ENCODE results near the gene CDC5L. TPM values are rescaled to one million over a fixed set of nuclear protein-coding genes. Genes with fewer than 3 reads are reported as not detected.

CDC5L gene
- total RNA-seq, 1 donor from 2014 or later = 20.0 TPM

DNA sequence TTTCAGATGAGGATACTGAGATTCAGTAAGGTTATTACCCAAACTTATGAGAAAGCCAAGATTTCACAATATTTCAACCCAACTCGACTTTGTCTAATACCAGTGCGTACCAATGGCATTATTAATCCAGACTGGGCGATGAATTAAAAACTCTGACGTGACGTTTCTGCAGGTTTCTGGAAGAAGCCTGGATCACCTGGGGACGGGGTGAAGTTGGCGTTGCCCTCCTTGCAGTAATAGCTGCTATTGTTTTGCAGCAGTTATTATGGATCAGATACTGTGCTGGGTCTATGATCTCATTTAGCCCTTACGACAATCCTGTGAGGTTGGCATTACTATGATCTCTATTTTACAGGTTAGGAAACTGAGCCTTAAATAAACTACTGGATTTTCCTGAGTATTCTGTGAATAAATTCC is 569 bp upstream of the CDC5L start:
- Histone ChIP-seq H3K36me3 (peaks cover 15% of the 10 kb centered on the region), H3K9me3 (replicated peaks) (no peaks in the 10 kb centered on the region), H3K27ac (replicated peaks) (peak overlapping the region; percentile 97), H3K4me3 (peak overlapping the region; percentile 86), H3K4me1 (peaks cover 46% of the 10 kb centered on the region), H3K27me3 (ENCODE audit: low read depth) (no peaks in the 10 kb centered on the region)
- DNase-seq = no peak
- TF ChIP-seq, protein P1, sequence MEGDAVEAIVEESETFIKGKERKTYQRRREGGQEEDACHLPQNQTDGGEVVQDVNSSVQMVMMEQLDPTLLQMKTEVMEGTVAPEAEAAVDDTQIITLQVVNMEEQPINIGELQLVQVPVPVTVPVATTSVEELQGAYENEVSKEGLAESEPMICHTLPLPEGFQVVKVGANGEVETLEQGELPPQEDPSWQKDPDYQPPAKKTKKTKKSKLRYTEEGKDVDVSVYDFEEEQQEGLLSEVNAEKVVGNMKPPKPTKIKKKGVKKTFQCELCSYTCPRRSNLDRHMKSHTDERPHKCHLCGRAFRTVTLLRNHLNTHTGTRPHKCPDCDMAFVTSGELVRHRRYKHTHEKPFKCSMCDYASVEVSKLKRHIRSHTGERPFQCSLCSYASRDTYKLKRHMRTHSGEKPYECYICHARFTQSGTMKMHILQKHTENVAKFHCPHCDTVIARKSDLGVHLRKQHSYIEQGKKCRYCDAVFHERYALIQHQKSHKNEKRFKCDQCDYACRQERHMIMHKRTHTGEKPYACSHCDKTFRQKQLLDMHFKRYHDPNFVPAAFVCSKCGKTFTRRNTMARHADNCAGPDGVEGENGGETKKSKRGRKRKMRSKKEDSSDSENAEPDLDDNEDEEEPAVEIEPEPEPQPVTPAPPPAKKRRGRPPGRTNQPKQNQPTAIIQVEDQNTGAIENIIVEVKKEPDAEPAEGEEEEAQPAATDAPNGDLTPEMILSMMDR (IDR thresholded peaks at IDR 0.05; ENCODE audit: borderline replicate concordance) = no peak
- intact Hi-C loops (cut with micrococcal nuclease) = no loop called here

DNA sequence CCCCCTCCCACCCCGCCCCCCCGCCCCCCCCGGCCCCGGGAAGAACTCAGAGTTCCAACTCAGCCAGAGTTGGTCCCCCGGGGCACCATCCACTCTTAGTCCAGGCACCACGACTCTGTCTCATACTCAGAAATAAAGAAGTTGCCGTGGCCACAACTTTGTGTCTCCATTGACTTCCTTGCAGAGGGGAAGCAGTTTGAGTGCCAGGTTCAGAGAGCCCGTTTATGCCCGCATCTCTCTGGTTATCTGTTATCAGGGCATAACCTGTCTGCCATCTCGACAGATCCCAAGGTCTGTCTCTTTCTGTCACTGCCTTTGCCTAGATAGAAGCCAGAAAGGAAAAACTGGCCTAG is 605 bp downstream of the CDC5L start:
- Histone ChIP-seq H3K4me3 (peak overlapping the region; percentile 86), H3K36me3 (peaks cover 26% of the 10 kb centered on the region), H3K4me1 (peaks cover 46% of the 10 kb centered on the region), H3K27me3 (ENCODE audit: low read depth) (no peaks in the 10 kb centered on the region), H3K27ac (replicated peaks) (peak overlapping the region; percentile 97), H3K9me3 (replicated peaks) (no peaks in the 10 kb centered on the region)
- intact Hi-C loops (cut with micrococcal nuclease) = no loop called here
- TF ChIP-seq, protein P1 (IDR thresholded peaks at IDR 0.05; ENCODE audit: borderline replicate concordance) = no peak
- DNase-seq = no peak

DNA sequence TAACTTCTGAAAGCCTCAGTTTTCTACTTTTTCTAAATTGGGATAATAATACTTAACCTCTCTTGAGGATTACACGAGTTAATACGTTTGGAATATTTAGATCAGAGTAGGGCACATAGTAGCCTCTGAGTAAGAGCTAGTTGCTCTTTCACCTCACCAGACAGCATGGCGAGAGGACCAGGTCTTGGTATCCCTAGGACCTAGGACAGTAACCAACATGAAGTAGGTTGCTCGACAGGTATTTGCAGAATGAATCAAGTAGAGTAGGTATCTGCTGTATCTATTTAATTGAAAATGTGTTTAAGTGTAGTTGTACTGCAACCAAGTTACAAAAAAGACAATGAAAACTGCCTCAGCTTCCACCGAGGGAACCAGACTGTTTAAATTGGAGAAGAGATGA is 1.4 kb downstream of the CDC5L start:
- Histone ChIP-seq H3K36me3 (peaks cover 34% of the 10 kb centered on the region), H3K27me3 (ENCODE audit: low read depth) (no peaks in the 10 kb centered on the region), H3K9me3 (replicated peaks) (no peaks in the 10 kb centered on the region), H3K4me3 (peak overlapping the region; percentile 86), H3K4me1 (peaks cover 46% of the 10 kb centered on the region), H3K27ac (replicated peaks) (peak overlapping the region; percentile 97)
- TF ChIP-seq, protein P1 (IDR thresholded peaks at IDR 0.05; ENCODE audit: borderline replicate concordance) = no peak
- intact Hi-C loops (cut with micrococcal nuclease) = no loop called here
- no peak for DNase-seq

DNA sequence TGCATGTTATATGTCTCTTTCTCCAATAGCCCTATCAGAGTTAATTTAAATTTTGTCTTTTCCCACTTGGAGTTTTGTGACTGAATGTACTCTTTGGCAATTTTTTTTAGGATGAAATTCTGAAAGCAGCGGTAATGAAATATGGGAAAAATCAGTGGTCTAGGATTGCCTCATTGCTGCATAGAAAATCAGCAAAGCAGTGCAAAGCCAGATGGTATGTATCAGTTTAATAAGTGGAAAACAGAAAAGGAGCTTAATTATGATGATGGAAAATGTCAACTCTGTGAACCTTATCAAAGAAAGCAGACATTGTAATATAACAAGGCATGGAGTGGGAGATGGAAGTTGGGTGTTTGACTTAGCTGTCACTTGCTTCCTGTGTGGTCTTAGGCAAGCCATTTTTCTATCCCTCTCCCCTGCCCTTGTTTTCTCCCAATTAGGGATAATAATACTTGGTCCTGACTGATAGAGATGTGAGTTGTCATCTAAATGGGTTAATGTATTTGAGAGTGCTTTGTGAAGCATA is 2.7 kb downstream of the CDC5L start:
- TF ChIP-seq, protein P1 (IDR thresholded peaks at IDR 0.05; ENCODE audit: borderline replicate concordance) = no peak
- DNase-seq = no peak
- no peak overlapping the region for H3K27ac ChIP-seq (replicated peaks)
- H3K36me3 ChIP-seq = peaks cover 47% of the 10 kb centered on the region
- intact Hi-C loops (cut with micrococcal nuclease) = no loop called here
- H3K27me3 ChIP-seq (ENCODE audit: low read depth) = no peaks in the 10 kb centered on the region
- no peak overlapping the region for H3K4me3 ChIP-seq
- H3K4me1 ChIP-seq = peaks cover 48% of the 10 kb centered on the region
- no peaks in the 10 kb centered on the region for H3K9me3 ChIP-seq (replicated peaks)

DNA sequence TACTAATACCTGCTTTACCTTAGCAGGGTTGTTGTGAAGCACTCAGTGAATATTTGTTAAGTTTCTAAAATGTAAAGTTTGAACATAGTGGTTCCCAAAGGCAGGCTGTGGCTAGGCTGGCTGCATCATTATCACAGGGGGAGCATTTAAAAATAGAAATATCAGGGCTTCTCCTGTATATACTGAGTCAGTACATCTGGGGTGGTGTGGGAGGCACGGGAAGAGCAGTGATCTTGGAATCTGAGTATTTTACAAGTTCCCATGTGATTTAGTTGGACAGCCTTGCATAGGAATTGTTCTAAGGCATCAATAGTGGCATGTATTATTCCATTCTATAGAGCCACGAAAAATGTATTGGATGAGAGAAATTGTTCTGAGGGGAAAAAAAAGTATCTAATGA is 8.0 kb downstream of the CDC5L start:
- TF ChIP-seq, protein P1 (IDR thresholded peaks at IDR 0.05; ENCODE audit: borderline replicate concordance) = no peak
- Histone ChIP-seq H3K4me1 (peaks cover 42% of the 10 kb centered on the region), H3K9me3 (replicated peaks) (no peaks in the 10 kb centered on the region), H3K36me3 (peaks cover 89% of the 10 kb centered on the region), H3K27ac (replicated peaks) (no peak overlapping the region), H3K4me3 (no peak overlapping the region), H3K27me3 (ENCODE audit: low read depth) (no peaks in the 10 kb centered on the region)
- intact Hi-C loops (cut with micrococcal nuclease) = no loop called here
- DNase-seq = no peak

Measured in left ventricle myocardium inferior (tissue), 1 donor.